Activated CD8-positive, alpha-beta T cell treated with anti-CD3 and anti-CD28 coated beads, Interleukin-2, amount 10 ng/mL, durations not matched to agents 7 days and 5 days (primary cell): ENCODE results near the gene C6orf132. TPM values are rescaled to one million over a fixed set of nuclear protein-coding genes. Genes with fewer than 3 reads are reported as not detected.
"Not testable (repeated sequence)": the region's sequence is repeated elsewhere in the genome, so short reads cannot be mapped to it uniquely, and the experiment has no call there.

ENCODE experiments used
- ATAC-seq: fragments of 150-1000 bp; cut with Tn5 transposase; one replicate; pipeline ENCODE4 v1.10.0; 2021; ENCODE audit warnings: moderate library complexity
- CTCF ChIA-PET: fragments of 350-600 bp; sonication (Branson Sonifier 250); formaldehyde crosslinking; loops from one replicate; lab custom pipeline; 2021; ENCODE audit warnings: antibody characterized with exemption; lab: Charles Lee
- POLR2A ChIA-PET: fragments of 350-600 bp; sonication (Branson Sonifier 250); formaldehyde crosslinking; loops from one replicate; lab custom pipeline; 2021; ENCODE audit warnings: antibody characterized with exemption; lab: Charles Lee
- DNase-seq: peaks from one replicate; pipeline ENCODE4 v3.0.0-alpha.2; 2020
- H3K27ac Mint-ChIP-seq: one replicate; pipeline ENCODE4 v1.8.0; 2021; ENCODE audit warnings: mild to moderate bottlenecking, mixed read lengths
- H3K27me3 Mint-ChIP-seq: one replicate; pipeline ENCODE4 v1.8.0; 2021; ENCODE audit warnings: low read depth, mixed read lengths
- H3K36me3 Mint-ChIP-seq: one replicate; pipeline ENCODE4 v1.8.0; 2021; ENCODE audit warnings: low read depth, mixed read lengths
- H3K4me1 Mint-ChIP-seq: one replicate; pipeline ENCODE4 v1.8.0; 2021; ENCODE audit warnings: low read depth, mixed read lengths
- H3K4me3 Mint-ChIP-seq: one replicate; pipeline ENCODE4 v1.8.0; 2021; ENCODE audit warnings: mild to moderate bottlenecking, mixed read lengths
- H3K9me3 Mint-ChIP-seq: one replicate; pipeline ENCODE4 v1.8.0; 2022; ENCODE audit warnings: mixed read lengths; ENCODE audit not compliant: insufficient read depth
- total RNA-seq, 2 experiments: library from RNA; stranded (reverse); gene quantifications; one replicate each; pipeline ENCODE4 v1.2.3, GENCODE V29; 2021

The C6orf132 gene
- total RNA-seq, 2 experiments from 2014 or later = 0.03 TPM; not detected in 1

GRCh38 chr6:42175860-42176259 is 33.4 kb upstream of the C6orf132 start:
- H3K9me3 Mint-ChIP-seq = no peaks in the 10 kb centered on the region
- H3K36me3 Mint-ChIP-seq = no peaks in the 10 kb centered on the region
- peaks cover 2% of the 10 kb centered on the region for H3K27me3 Mint-ChIP-seq
- ChIA-PET POLR2A (interaction anchor here (0.6 to 1.2 kb wide), 2 partner anchors 266 to 374 kb away, joined by 3 read pairs; no protein-coding TSS in a partner anchor), CTCF (interaction anchor here (1.4 kb wide), 1 partner anchor 372 kb away, joined by 3 read pairs; no protein-coding TSS in a partner anchor)
- ATAC-seq (no peak), DNase-seq (no peak)
- peaks cover 2% of the 10 kb centered on the region for H3K4me1 Mint-ChIP-seq
- H3K27ac Mint-ChIP-seq = no peak overlapping the region
- H3K4me3 Mint-ChIP-seq = no peak overlapping the region

- CTCF ChIA-PET = interaction anchor here (1.3 kb wide), 1 partner anchor 129 kb away, joined by 3 read pairs; no protein-coding TSS in a partner anchor
- no peak within 1 kb of the TSS for H3K4me3 Mint-ChIP-seq
- H3K9me3 Mint-ChIP-seq = no peaks in the 10 kb centered on the region
- no peaks in the 10 kb centered on the region for H3K36me3 Mint-ChIP-seq
- no peaks in the 10 kb centered on the region for H3K4me1 Mint-ChIP-seq
- POLR2A ChIA-PET = no interaction called here
- no peak for ATAC-seq
- no peak within 1 kb of the TSS for H3K27ac Mint-ChIP-seq
- peaks cover 6% of the 10 kb centered on the region for H3K27me3 Mint-ChIP-seq
- no peak for DNase-seq
Measured at GRCh38 chr6:42173101-42173500, 30.7 kb upstream of the C6orf132 start, which contains the start of gene GUCA1A. Gene GUCA1A (plus strand): TSS chr6:42173364. CDS start chr6:42173614, 250 bp downstream.

DNA sequence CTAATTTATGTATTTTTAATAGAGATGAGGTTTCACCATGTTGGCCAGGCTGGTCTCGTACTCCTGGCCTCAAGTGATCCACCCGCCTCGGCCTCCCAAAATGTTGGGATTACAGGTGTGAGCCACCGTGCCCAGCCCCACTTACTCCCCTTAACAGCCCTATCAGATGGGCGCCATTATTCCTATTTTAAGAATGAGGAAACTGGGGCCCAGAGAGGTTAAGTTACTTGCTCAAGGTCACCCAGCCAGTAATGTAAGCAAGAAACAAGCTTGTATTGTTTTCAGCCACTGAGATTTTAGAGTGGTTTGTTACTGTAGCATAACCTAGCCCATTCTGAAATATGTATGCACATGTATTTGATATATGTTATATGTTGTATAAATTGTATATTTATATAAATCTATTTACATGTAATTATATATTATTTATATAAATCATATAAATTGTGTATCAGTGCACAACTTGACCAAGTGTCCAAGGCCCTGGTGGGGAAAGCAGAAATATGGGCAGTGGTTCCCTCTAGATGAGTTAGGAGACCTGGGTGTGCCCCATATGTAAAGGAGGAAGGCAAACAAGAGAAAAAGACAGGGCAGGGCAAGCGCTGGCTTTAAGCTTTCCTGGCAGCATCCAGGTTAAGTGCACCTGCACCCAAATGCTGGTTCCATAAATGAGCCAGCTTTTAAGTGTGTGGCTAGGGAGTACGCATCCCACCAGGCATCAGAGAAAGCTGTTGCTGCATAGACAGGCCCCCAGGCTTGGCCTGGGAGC is 29.6 kb upstream of the C6orf132 start:
- ATAC-seq (no peak), DNase-seq (no peak)
- Mint-ChIP-seq H3K27ac (no peak overlapping the region), H3K9me3 (no peaks in the 10 kb centered on the region), H3K36me3 (no peaks in the 10 kb centered on the region), H3K27me3 (peaks cover 6% of the 10 kb centered on the region), H3K4me3 (no peak overlapping the region), H3K4me1 (no peaks in the 10 kb centered on the region)
- CTCF ChIA-PET = interaction anchor here (1.3 to 1.4 kb wide), 2 partner anchors 127 to 376 kb away, joined by 3 read pairs; no protein-coding TSS in a partner anchor
- POLR2A ChIA-PET = no interaction called here

DNA sequence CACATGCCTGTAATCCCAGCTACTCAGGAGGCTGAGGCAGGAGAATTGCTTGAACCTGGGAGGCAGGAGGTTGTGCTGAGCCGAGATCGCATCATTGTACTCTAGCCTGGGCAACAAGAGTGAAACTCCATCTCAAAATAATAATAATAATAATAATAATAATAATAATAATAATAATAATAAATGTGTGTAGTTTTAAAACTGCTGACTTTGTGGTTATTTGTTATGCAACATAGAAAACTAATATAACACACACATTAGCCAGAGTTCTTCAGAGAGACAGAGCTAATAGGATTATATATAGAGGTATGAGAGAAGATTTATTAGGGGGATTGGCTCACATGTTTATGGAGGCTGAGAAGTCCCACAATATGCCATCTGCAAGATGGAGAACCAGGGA is 27.4 kb upstream of the C6orf132 start:
- H3K4me1 Mint-ChIP-seq, H3K27me3 Mint-ChIP-seq, H3K9me3 Mint-ChIP-seq, H3K27ac Mint-ChIP-seq, DNase-seq, H3K4me3 Mint-ChIP-seq, POLR2A ChIA-PET, ATAC-seq, H3K36me3 Mint-ChIP-seq: not testable (repeated sequence)
- CTCF ChIA-PET = interaction anchor here (1.0 to 1.3 kb wide), 4 partner anchors 33 to 382 kb away, joined by 3 to 4 read pairs (median 3); partner anchors contain the start of gene TOMM6

DNA sequence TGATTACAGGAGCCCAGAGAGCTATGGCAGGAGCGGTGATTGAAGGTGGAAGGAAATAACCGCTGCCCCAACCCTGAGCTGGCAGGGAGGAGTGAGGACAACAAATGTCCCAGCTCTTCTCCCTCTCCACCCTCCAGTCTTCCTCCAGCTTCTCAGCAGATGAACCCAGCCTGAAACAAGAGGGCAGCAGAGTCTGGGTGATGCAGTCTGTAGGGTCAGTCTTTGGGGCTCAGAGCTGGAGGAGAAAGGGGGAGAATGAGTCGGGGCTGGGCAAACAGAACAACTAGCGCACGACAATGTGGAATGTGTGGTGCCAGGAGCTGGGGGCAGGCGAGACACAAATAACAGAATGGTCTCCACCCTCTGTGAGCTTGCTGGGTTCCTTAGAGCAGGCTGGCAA is 26.2 kb upstream of the C6orf132 start:
- no peak overlapping the region for H3K27ac Mint-ChIP-seq
- no peaks in the 10 kb centered on the region for H3K9me3 Mint-ChIP-seq
- DNase-seq = no peak
- POLR2A ChIA-PET = no interaction called here
- ATAC-seq = no peak
- H3K27me3 Mint-ChIP-seq = peaks cover 4% of the 10 kb centered on the region
- no peaks in the 10 kb centered on the region for H3K36me3 Mint-ChIP-seq
- H3K4me3 Mint-ChIP-seq = no peak overlapping the region
- CTCF ChIA-PET = interaction anchor here (1.0 to 1.3 kb wide), 2 partner anchors 31 to 381 kb away, joined by 3 read pairs; partner anchors contain the start of gene TOMM6
- H3K4me1 Mint-ChIP-seq = peaks cover 7% of the 10 kb centered on the region

GRCh38 chr6:42166444-42167141 is 24.2 kb upstream of the C6orf132 start:
- H3K4me1 Mint-ChIP-seq = peaks cover 7% of the 10 kb centered on the region
- DNase-seq (peak; percentile 87), ATAC-seq (peak; percentile 88)
- H3K4me3 Mint-ChIP-seq = no peak overlapping the region
- ChIA-PET POLR2A (no interaction called here), CTCF (interaction anchor here (0.6 to 1.6 kb wide), 3 partner anchors 10 to 365 kb away, joined by 3 to 5 read pairs (median 3); no protein-coding TSS in a partner anchor)
- H3K9me3 Mint-ChIP-seq = no peaks in the 10 kb centered on the region
- H3K27me3 Mint-ChIP-seq = peaks cover 7% of the 10 kb centered on the region
- no peaks in the 10 kb centered on the region for H3K36me3 Mint-ChIP-seq
- H3K27ac Mint-ChIP-seq = peak overlapping the region; percentile 60

- ATAC-seq = no peak
- Mint-ChIP-seq H3K9me3 (no peaks in the 10 kb centered on the region), H3K27me3 (peaks cover 14% of the 10 kb centered on the region), H3K4me1 (peaks cover 7% of the 10 kb centered on the region), H3K27ac (no peak overlapping the region), H3K36me3 (no peaks in the 10 kb centered on the region), H3K4me3 (no peak overlapping the region)
- no peak for DNase-seq
- CTCF ChIA-PET = interaction anchor here (1.6 to 2.9 kb wide), 3 partner anchors 9 to 61 kb away, joined by 4 to 12 read pairs (median 5); no protein-coding TSS in a partner anchor
- POLR2A ChIA-PET = interaction anchor here (0.6 to 0.7 kb wide), 2 partner anchors 38 to 130 kb away, joined by 3 read pairs; no protein-coding TSS in a partner anchor
Measured at GRCh38 chr6:42165016-42165415, 22.6 kb upstream of the C6orf132 start.

DNA sequence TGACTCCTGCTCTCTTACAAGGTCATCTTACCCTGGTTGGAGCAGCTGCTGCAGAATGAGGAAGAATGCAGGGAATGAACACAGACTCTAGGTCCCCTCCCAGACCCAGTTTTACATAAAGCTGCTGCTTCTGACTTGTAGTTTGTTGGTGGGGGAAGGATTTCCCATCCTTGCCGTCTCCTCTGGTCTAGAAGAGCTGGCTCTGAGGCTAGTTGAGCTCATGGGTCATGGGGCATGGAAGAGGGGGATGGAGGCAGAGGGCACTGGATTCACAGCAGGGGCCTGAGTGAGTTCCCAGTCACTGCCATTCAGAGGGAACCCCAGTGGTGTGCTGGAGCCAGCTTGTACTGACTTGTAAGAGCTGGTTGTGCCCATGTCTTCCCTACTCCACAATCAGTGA is 21.6 kb upstream of the C6orf132 start:
- ATAC-seq (no peak), DNase-seq (no peak)
- ChIA-PET POLR2A (no interaction called here), CTCF (interaction anchor here (0.8 to 2.9 kb wide), 5 partner anchors 9 to 384 kb away, joined by 3 to 12 read pairs (median 4); a partner anchor contains a TSS)
- peaks cover 7% of the 10 kb centered on the region for H3K4me1 Mint-ChIP-seq
- H3K4me3 Mint-ChIP-seq = no peak overlapping the region
- H3K9me3 Mint-ChIP-seq = no peaks in the 10 kb centered on the region
- peaks cover 10% of the 10 kb centered on the region for H3K27me3 Mint-ChIP-seq
- H3K27ac Mint-ChIP-seq = no peak overlapping the region
- H3K36me3 Mint-ChIP-seq = no peaks in the 10 kb centered on the region

DNA sequence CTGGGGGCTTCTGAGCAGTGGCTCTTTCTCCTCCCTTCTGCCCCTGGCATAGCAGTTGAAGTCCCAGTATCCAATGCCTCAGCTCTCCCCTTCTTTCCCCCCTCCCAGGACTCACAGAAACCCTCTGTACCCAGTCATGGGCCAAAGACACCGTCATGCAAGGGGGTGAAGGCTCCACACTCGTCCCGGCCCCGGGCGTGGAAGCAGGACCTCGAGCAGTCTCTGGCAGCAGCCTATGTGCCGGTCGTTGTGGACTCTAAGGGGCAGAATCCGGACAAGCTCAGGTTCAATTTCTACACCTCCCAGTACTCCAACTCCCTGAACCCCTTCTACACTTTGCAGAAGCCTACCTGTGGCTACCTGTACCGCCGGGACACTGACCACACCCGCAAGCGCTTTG is 20.4 kb upstream of the C6orf132 start:
- peaks cover 7% of the 10 kb centered on the region for H3K4me1 Mint-ChIP-seq
- ATAC-seq (no peak), DNase-seq (no peak)
- H3K36me3 Mint-ChIP-seq = no peaks in the 10 kb centered on the region
- H3K27ac Mint-ChIP-seq = no peak overlapping the region
- no peak overlapping the region for H3K4me3 Mint-ChIP-seq
- ChIA-PET POLR2A (no interaction called here), CTCF (interaction anchor here (1.3 to 1.7 kb wide), 2 partner anchors 385 to 388 kb away, joined by 3 to 7 read pairs; no protein-coding TSS in a partner anchor)
- no peaks in the 10 kb centered on the region for H3K9me3 Mint-ChIP-seq
- peaks cover 10% of the 10 kb centered on the region for H3K27me3 Mint-ChIP-seq

DNA sequence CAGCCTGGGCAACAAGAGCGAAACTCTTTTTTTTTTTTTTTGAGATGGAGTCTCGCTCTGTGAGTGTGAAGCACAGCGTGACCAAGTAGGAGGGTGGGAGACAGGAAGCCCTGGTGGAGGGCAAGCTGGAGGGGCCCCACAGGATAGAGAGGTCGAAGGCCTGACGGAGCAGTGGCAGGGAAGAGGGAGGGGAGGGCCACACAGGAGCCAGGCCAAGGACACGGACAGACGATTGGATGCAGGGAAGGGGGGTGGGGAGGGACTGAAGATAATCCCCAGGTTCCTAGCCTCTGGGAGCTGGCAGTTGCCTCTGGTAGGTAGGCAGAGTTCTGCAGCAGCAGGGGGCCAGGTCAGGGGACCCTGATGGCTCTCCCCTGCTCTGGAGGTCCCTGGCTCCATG is 20.0 kb upstream of the C6orf132 start:
- Mint-ChIP-seq H3K27me3 (peaks cover 10% of the 10 kb centered on the region), H3K27ac (no peak overlapping the region), H3K36me3 (no peaks in the 10 kb centered on the region), H3K4me3 (no peak overlapping the region), H3K4me1 (peaks cover 7% of the 10 kb centered on the region), H3K9me3 (no peaks in the 10 kb centered on the region)
- ChIA-PET CTCF (interaction anchor here (1.3 kb wide), 1 partner anchor 387 kb away, joined by 3 read pairs; no protein-coding TSS in a partner anchor), POLR2A (no interaction called here)
- DNase-seq (no peak), ATAC-seq (no peak)

- Mint-ChIP-seq H3K9me3 (no peaks in the 10 kb centered on the region), H3K4me3 (no peak overlapping the region), H3K4me1 (no peaks in the 10 kb centered on the region), H3K27me3 (peaks cover 10% of the 10 kb centered on the region), H3K36me3 (no peaks in the 10 kb centered on the region), H3K27ac (no peak overlapping the region)
- POLR2A ChIA-PET = no interaction called here
- ATAC-seq (no peak), DNase-seq (no peak)
- CTCF ChIA-PET = interaction anchor here (1.1 kb wide), 1 partner anchor 43 kb away, joined by 3 read pairs; no protein-coding TSS in a partner anchor
Measured at GRCh38 chr6:42159431-42160024, 17.1 kb upstream of the C6orf132 start.
